ENCODE data around the gene LRRC41. TPM values are rescaled to one million over a fixed set of nuclear protein-coding genes. Genes with fewer than 3 reads are reported as not detected.

The LRRC41 gene, protein sequence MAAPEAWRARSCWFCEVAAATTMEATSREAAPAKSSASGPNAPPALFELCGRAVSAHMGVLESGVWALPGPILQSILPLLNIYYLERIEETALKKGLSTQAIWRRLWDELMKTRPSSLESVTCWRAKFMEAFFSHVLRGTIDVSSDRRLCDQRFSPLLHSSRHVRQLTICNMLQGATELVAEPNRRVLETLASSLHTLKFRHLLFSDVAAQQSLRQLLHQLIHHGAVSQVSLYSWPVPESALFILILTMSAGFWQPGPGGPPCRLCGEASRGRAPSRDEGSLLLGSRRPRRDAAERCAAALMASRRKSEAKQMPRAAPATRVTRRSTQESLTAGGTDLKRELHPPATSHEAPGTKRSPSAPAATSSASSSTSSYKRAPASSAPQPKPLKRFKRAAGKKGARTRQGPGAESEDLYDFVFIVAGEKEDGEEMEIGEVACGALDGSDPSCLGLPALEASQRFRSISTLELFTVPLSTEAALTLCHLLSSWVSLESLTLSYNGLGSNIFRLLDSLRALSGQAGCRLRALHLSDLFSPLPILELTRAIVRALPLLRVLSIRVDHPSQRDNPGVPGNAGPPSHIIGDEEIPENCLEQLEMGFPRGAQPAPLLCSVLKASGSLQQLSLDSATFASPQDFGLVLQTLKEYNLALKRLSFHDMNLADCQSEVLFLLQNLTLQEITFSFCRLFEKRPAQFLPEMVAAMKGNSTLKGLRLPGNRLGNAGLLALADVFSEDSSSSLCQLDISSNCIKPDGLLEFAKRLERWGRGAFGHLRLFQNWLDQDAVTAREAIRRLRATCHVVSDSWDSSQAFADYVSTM
- 64.1 and 69.1 TPM in 2 replicates for total RNA-seq (2014; rRNA removed; shearing (Covaris generic); ENCODE audit: low replicate concordance)

GRCh38 chr1:46303038-46303871 is at the start of gene LRRC41, which contains the start of gene UQCRH:
TSS of gene LRRC41 (minus strand) at chr1:46303616. CDS start at chr1:46303322, 294 bp downstream.
TSS of gene UQCRH (plus strand) at chr1:46303698. CDS start at chr1:46303767, 69 bp downstream.
- no peaks in the 10 kb centered on the region for H3K27me3 ChIP-seq (ENCODE audit: low read length)
- peaks cover 19% of the 10 kb centered on the region; the same call in 1 of the 2 replicates for H3K36me3 ChIP-seq (ENCODE audit: insufficient read depth, low read length)
- peaks cover 41% of the 10 kb centered on the region for H3K4me1 ChIP-seq (ENCODE audit: low read length)
- H3K27ac ChIP-seq (ENCODE audit: low read length): peak within 1 kb of the TSS; percentile 76
- peak within 1 kb of the TSS; percentile 98 for H3K9ac ChIP-seq (ENCODE audit: low read length)
- peaks cover 93% of the 10 kb centered on the region for H3K79me2 ChIP-seq (ENCODE audit: low read length)
- H4K20me1 ChIP-seq (ENCODE audit: insufficient read depth, low read depth, low read length): peaks cover 26% of the 10 kb centered on the region
- no peaks in the 10 kb centered on the region for H3K9me2 ChIP-seq (replicated peaks; ENCODE audit: insufficient read depth, low read length)
- no peak within 1 kb of the TSS; the same call in 1 of the 2 replicates for H2AFZ ChIP-seq (ENCODE audit: low read length)
- no peaks in the 10 kb centered on the region for H3K9me3 ChIP-seq (ENCODE audit: low read length)
- peak within 1 kb of the TSS; percentile 82 for H3K4me2 ChIP-seq (ENCODE audit: low read depth, low read length, poor library complexity, severe bottlenecking)
- H3K4me3 ChIP-seq (ENCODE audit: low read length): peak within 1 kb of the TSS; percentile 78
- peak; percentile 98 for DNase-seq

- Histone ChIP-seq H3K79me2 (ENCODE audit: low read length) (peaks cover 7% of the 10 kb centered on the region), H3K27ac (ENCODE audit: low read length) (no peak overlapping the region), H4K20me1 (ENCODE audit: insufficient read depth, low read depth, low read length) (no peaks in the 10 kb centered on the region), H3K4me3 (ENCODE audit: low read length) (no peak overlapping the region), H3K9ac (ENCODE audit: low read length) (no peak overlapping the region), H3K4me2 (ENCODE audit: low read depth, low read length, poor library complexity, severe bottlenecking) (no peak overlapping the region), H3K9me2 (replicated peaks; ENCODE audit: insufficient read depth, low read length) (no peaks in the 10 kb centered on the region), H3K36me3 (ENCODE audit: insufficient read depth, low read length) (peaks cover 36% of the 10 kb centered on the region), H3K9me3 (ENCODE audit: low read length) (no peaks in the 10 kb centered on the region), H3K4me1 (ENCODE audit: low read length) (no peaks in the 10 kb centered on the region), H2AFZ (ENCODE audit: low read length) (no peak overlapping the region), H3K27me3 (ENCODE audit: low read length) (no peaks in the 10 kb centered on the region)
- DNase-seq: peak; percentile 34
These were observed 48.9 kb upstream of the LRRC41 start for GRCh38 chr1:46352363-46352762.

DNA sequence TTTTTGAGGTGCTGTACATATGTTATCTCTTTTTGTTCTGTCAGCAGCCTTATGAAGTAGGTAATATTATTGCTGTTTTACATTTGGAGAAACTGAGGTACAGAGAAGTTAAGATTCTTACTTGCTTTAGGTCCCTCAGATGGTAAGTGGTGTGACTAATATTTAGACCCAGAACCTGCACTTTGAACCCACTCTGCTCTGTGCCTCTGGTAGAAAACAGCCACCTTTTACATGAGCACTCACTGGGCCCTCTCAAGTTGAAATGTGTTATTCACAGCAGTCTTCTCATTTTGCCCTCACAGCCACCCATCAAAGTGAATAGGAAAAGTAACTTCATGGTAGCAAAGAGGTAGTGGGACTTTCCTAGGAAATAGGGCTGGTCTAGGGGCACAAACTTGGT is 41.9 kb upstream of the LRRC41 start:
- Histone ChIP-seq H3K9me3 (ENCODE audit: low read length) (no peaks in the 10 kb centered on the region), H4K20me1 (ENCODE audit: insufficient read depth, low read depth, low read length) (peaks cover 7% of the 10 kb centered on the region; the same call in 1 of the 2 replicates), H3K36me3 (ENCODE audit: insufficient read depth, low read length) (peaks cover 20% of the 10 kb centered on the region), H3K27me3 (ENCODE audit: low read length) (no peaks in the 10 kb centered on the region), H3K9ac (ENCODE audit: low read length) (no peak overlapping the region), H3K79me2 (ENCODE audit: low read length) (peaks cover 32% of the 10 kb centered on the region), H2AFZ (ENCODE audit: low read length) (no peak overlapping the region), H3K9me2 (replicated peaks; ENCODE audit: insufficient read depth, low read length) (no peaks in the 10 kb centered on the region), H3K4me2 (ENCODE audit: low read depth, low read length, poor library complexity, severe bottlenecking) (no peak overlapping the region), H3K27ac (ENCODE audit: low read length) (no peak overlapping the region), H3K4me1 (ENCODE audit: low read length) (peaks cover 14% of the 10 kb centered on the region), H3K4me3 (ENCODE audit: low read length) (no peak overlapping the region)
- DNase-seq: peak; percentile 20

DNA sequence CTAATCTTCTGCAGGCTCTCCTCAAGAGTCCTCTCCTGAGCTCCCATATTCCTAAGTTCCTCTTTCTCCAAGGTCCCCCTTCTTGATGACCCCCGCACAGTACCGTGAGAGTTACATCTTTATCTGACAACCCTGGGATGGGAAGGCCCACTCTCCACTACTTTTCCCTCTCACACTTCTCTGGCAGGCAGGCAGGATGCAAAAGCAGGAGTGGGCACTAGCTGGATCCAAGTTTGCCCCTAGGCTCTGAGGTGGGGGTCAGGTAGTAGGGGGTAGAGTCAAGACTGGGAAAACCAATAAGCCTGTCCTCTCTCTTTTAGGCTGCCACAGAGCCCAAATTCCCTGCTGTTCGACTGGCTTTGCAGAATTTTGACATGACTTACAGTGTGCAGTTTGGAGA is 41.1 kb upstream of the LRRC41 start:
- H4K20me1 ChIP-seq (ENCODE audit: insufficient read depth, low read depth, low read length): peaks cover 7% of the 10 kb centered on the region; the same call in 1 of the 2 replicates
- H2AFZ ChIP-seq (ENCODE audit: low read length): no peak overlapping the region
- H3K27me3 ChIP-seq (ENCODE audit: low read length): no peaks in the 10 kb centered on the region
- H3K9me2 ChIP-seq (replicated peaks; ENCODE audit: insufficient read depth, low read length): no peaks in the 10 kb centered on the region
- H3K4me2 ChIP-seq (ENCODE audit: low read depth, low read length, poor library complexity, severe bottlenecking): no peak overlapping the region
- no peaks in the 10 kb centered on the region for H3K9me3 ChIP-seq (ENCODE audit: low read length)
- peaks cover 12% of the 10 kb centered on the region for H3K36me3 ChIP-seq (ENCODE audit: insufficient read depth, low read length)
- peaks cover 22% of the 10 kb centered on the region for H3K4me1 ChIP-seq (ENCODE audit: low read length)
- no peak overlapping the region for H3K4me3 ChIP-seq (ENCODE audit: low read length)
- H3K9ac ChIP-seq (ENCODE audit: low read length): no peak overlapping the region
- no peak overlapping the region for H3K27ac ChIP-seq (ENCODE audit: low read length)
- H3K79me2 ChIP-seq (ENCODE audit: low read length): peaks cover 28% of the 10 kb centered on the region
- DNase-seq: no peak

DNA sequence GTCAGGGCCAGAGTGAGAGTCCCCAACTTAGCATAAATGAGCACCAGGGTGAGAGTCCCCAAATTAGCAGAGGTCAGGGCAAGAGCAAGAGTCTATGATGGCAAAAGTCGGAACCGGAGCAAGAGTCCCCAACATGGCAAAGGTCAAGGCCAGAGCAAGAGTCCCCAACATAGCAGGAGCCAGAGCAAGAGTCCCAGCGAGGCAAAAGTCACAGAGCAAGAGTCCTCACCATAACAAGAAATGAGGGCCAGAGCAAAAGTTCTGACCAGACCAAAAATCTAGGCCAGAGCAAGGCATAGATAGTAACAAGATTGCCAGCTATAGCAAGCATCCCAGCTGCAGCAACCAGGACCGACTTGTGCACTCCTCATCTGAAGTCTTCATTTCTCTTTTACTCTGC is 40.3 kb upstream of the LRRC41 start:
- H4K20me1 ChIP-seq (ENCODE audit: insufficient read depth, low read depth, low read length): peaks cover 7% of the 10 kb centered on the region; the same call in 1 of the 2 replicates
- H3K4me2 ChIP-seq (ENCODE audit: low read depth, low read length, poor library complexity, severe bottlenecking): no peak overlapping the region
- H3K9me2 ChIP-seq (replicated peaks; ENCODE audit: insufficient read depth, low read length): no peaks in the 10 kb centered on the region
- no peak overlapping the region for H3K27ac ChIP-seq (ENCODE audit: low read length)
- DNase-seq: no peak
- no peaks in the 10 kb centered on the region for H3K9me3 ChIP-seq (ENCODE audit: low read length)
- no peak overlapping the region for H3K9ac ChIP-seq (ENCODE audit: low read length)
- no peak overlapping the region for H3K4me3 ChIP-seq (ENCODE audit: low read length)
- H3K27me3 ChIP-seq (ENCODE audit: low read length): no peaks in the 10 kb centered on the region
- H3K36me3 ChIP-seq (ENCODE audit: insufficient read depth, low read length): peaks cover 9% of the 10 kb centered on the region; the same call in 1 of the 2 replicates
- H3K4me1 ChIP-seq (ENCODE audit: low read length): peaks cover 24% of the 10 kb centered on the region
- H2AFZ ChIP-seq (ENCODE audit: low read length): no peak overlapping the region
- peaks cover 26% of the 10 kb centered on the region for H3K79me2 ChIP-seq (ENCODE audit: low read length)

DNA sequence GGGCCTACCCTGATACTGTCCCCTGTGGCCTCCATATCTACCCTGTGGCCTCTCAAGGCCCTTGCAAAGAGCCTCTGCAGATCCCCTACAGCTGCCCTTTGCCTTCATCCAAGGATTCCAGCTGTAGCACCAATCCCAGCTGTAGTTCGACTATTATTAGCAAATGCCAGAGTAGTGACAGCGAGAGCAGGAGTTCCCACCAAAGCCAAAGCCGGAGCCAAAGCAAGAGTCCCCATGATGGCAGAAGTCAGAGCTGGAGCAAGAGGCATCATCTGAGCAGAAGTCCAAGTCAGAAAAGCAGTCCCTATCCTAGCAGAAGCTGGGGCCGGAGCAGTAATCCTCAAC is 39.9 kb upstream of the LRRC41 start:
- no peak overlapping the region for H3K9ac ChIP-seq (ENCODE audit: low read length)
- H3K4me1 ChIP-seq (ENCODE audit: low read length): peaks cover 24% of the 10 kb centered on the region
- H3K27ac ChIP-seq (ENCODE audit: low read length): no peak overlapping the region
- H3K36me3 ChIP-seq (ENCODE audit: insufficient read depth, low read length): peaks cover 9% of the 10 kb centered on the region; the same call in 1 of the 2 replicates
- no peaks in the 10 kb centered on the region for H3K27me3 ChIP-seq (ENCODE audit: low read length)
- H3K9me2 ChIP-seq (replicated peaks; ENCODE audit: insufficient read depth, low read length): no peaks in the 10 kb centered on the region
- H3K4me2 ChIP-seq (ENCODE audit: low read depth, low read length, poor library complexity, severe bottlenecking): no peak overlapping the region
- peaks cover 26% of the 10 kb centered on the region for H3K79me2 ChIP-seq (ENCODE audit: low read length)
- no peak for DNase-seq
- H4K20me1 ChIP-seq (ENCODE audit: insufficient read depth, low read depth, low read length): peaks cover 7% of the 10 kb centered on the region; the same call in 1 of the 2 replicates
- no peak overlapping the region for H3K4me3 ChIP-seq (ENCODE audit: low read length)
- H2AFZ ChIP-seq (ENCODE audit: low read length): no peak overlapping the region
- no peaks in the 10 kb centered on the region for H3K9me3 ChIP-seq (ENCODE audit: low read length)

GRCh38 chr1:46342677-46343350 is 39.4 kb upstream of the LRRC41 start:
- Histone ChIP-seq H3K4me1 (ENCODE audit: low read length) (peaks cover 24% of the 10 kb centered on the region), H3K9me2 (replicated peaks; ENCODE audit: insufficient read depth, low read length) (no peaks in the 10 kb centered on the region), H3K79me2 (ENCODE audit: low read length) (peaks cover 26% of the 10 kb centered on the region), H3K36me3 (ENCODE audit: insufficient read depth, low read length) (peaks cover 9% of the 10 kb centered on the region; the same call in 1 of the 2 replicates), H3K9ac (ENCODE audit: low read length) (no peak overlapping the region), H4K20me1 (ENCODE audit: insufficient read depth, low read depth, low read length) (peaks cover 7% of the 10 kb centered on the region; the same call in 1 of the 2 replicates), H3K27ac (ENCODE audit: low read length) (no peak overlapping the region), H3K27me3 (ENCODE audit: low read length) (no peaks in the 10 kb centered on the region), H3K4me2 (ENCODE audit: low read depth, low read length, poor library complexity, severe bottlenecking) (no peak overlapping the region), H2AFZ (ENCODE audit: low read length) (no peak overlapping the region), H3K9me3 (ENCODE audit: low read length) (no peaks in the 10 kb centered on the region), H3K4me3 (ENCODE audit: low read length) (no peak overlapping the region)
- peak; percentile 32 for DNase-seq

Measured in Karpas-422 (cell line).